Urothelium cell line (cell line): ENCODE results near the gene RUSF1.
"Not testable (repeated sequence)": the region's sequence is repeated elsewhere in the genome, so short reads cannot be mapped to it uniquely, and the experiment has no call there.

Source experiments
- DNase-seq: peaks from one replicate; pipeline ENCODE4 v3.0.0; 2011; ENCODE audit warnings: low spot score, mixed read lengths
- FAIRE-seq: peaks from 2 replicates; lab custom pipeline; 2011; peaks lifted over from hg19 to GRCh38; lab: Jason Lieb, UNC

Gene RUSF1

GRCh38 chr16:31458073-31458843 is 49.9 kb downstream of the RUSF1 start:
- no peak for FAIRE-seq
- DNase-seq: peak; percentile 34

- no peak for DNase-seq
- no peak for FAIRE-seq
Observed at GRCh38 chr16:31456988-31457360, 51.2 kb downstream of the RUSF1 start.

- FAIRE-seq (no peak), DNase-seq (no peak)
Observed at GRCh38 chr16:31455601-31456314, 52.4 kb downstream of the RUSF1 start.

GRCh38 chr16:31453255-31454204 is 54.7 kb downstream of the RUSF1 start:
- DNase-seq (no peak), FAIRE-seq (no peak)

- DNase-seq (peak; percentile 32), FAIRE-seq (no peak)
Observed at GRCh38 chr16:31452631-31453106, 55.5 kb downstream of the RUSF1 start.

GRCh38 chr16:31451681-31452351 is 56.4 kb downstream of the RUSF1 start:
- no peak for FAIRE-seq
- DNase-seq: peak; percentile 74

GRCh38 chr16:31451201-31451600 is 57.0 kb downstream of the RUSF1 start:
- no peak for DNase-seq
- no peak for FAIRE-seq

- not testable (repeated sequence) for FAIRE-seq, DNase-seq
Observed at GRCh38 chr16:31445931-31446330, 62.3 kb downstream of the RUSF1 start.

- DNase-seq (no peak), FAIRE-seq (no peak)
Observed at GRCh38 chr16:31441956-31442355, 66.2 kb downstream of the RUSF1 start.

- DNase-seq (no peak), FAIRE-seq (no peak)
Observed at GRCh38 chr16:31440516-31441184, 67.5 kb downstream of the RUSF1 start.

- FAIRE-seq (no peak), DNase-seq (no peak)
Observed at GRCh38 chr16:31439519-31439918, 68.7 kb downstream of the RUSF1 start.
